Body of pancreas (tissue), 4 donors: Measurements from ENCODE around the gene TM7SF2. TPM values are rescaled to one million over a fixed set of nuclear protein-coding genes. Genes with fewer than 3 reads are reported as not detected.
A peak's percentile ranks its signal among the peaks of the same experiment; 100 is the strongest.

Experiments used
- ATAC-seq: fragments of 150-250 bp; one replicate; pipeline ENCODE4 v1.9.1; 2016
- DNase-seq, 4 donors: peaks; one replicate each; pipeline ENCODE4 v3.0.0-alpha.2; 2019
- H3K27ac ChIP-seq, 4 donors: fragments of 200-600 bp; sonication (generic); 1 replicate in 3 of 4; 2 replicates in 1 of 4; pipeline versions ENCODE4 v1.5.1 to v1.6.1; 2016 to 2019; ENCODE audit warnings: mild to moderate bottlenecking in 1 of 4, mixed read lengths in 1 of 4, moderate library complexity in 1 of 4
- H3K27me3 ChIP-seq, 2 donors: fragments of 200-600 bp; sonication (generic); one replicate each; pipeline ENCODE4 v1.6.0; 2016; ENCODE audit warnings: mild to moderate bottlenecking in 1 of 2
- H3K36me3 ChIP-seq, 2 donors: fragments of 200-600 bp; sonication (generic); replicated peaks in 1 of 2; 2 replicates each; pipeline ENCODE4 v1.5.1; 2016; ENCODE audit warnings: low read depth in 2 of 2; ENCODE audit not compliant: insufficient read depth in 1 of 2
- H3K4me1 ChIP-seq: fragments of 200-600 bp; sonication (generic); one replicate; pipeline ENCODE4 v1.6.0; 2016
- H3K4me3 ChIP-seq, 2 donors: fragments of 200-600 bp; sonication (generic); 1 replicate in 1 of 2; 2 replicates in 1 of 2; pipeline ENCODE4 v1.5.1; 2016 to 2019
- H3K9me3 ChIP-seq, 3 donors: fragments of 200-600 bp; sonication (generic); 1 replicate in 2 of 3; 2 replicates in 1 of 3; pipeline ENCODE4 v1.5.1; 2016
- POLR2A ChIP-seq, 3 donors: fragments of 450-650 bp; IDR thresholded peaks; one replicate each; pipeline ENCODE4 v1.6.1; 2016; ENCODE audit warnings: antibody characterized with exemption in 3 of 3, mild to moderate bottlenecking in 2 of 3
- WGBS, 2 donors: methylation state at CpG; one replicate each; pipeline ENCODE4 v1.1.5; 2017; 5-methylcytosine and 5-hydroxymethylcytosine counted together
- intact Hi-C: fragments of 100-400 bp; cut with DNase I; formaldehyde crosslinking; loops from one replicate; pipeline ENCODE4 v1.15.1; 2023
- total RNA-seq, 2 donors: library from RNA; depleted of rRNA; stranded (reverse); fragments of >200 nt; gene quantifications; one replicate each; pipeline ENCODE4 v1.1.0, GENCODE V29; 2016
- TF ChIP-seq, protein P1 (sequence below), 7 experiments: fragments of 450-650 bp in 4 of 7; fragments of 200-600 bp in 3 of 7; sonication (generic) in 3 of 7; IDR thresholded peaks; one replicate each; pipeline ENCODE4 v1.5.1; 2016 to 2019; ENCODE audit warnings: antibody characterized with exemption in 7 of 7

The TM7SF2 gene
- total RNA-seq, 2 donors from 2014 or later = 25.4 to 85.6 TPM

DNA sequence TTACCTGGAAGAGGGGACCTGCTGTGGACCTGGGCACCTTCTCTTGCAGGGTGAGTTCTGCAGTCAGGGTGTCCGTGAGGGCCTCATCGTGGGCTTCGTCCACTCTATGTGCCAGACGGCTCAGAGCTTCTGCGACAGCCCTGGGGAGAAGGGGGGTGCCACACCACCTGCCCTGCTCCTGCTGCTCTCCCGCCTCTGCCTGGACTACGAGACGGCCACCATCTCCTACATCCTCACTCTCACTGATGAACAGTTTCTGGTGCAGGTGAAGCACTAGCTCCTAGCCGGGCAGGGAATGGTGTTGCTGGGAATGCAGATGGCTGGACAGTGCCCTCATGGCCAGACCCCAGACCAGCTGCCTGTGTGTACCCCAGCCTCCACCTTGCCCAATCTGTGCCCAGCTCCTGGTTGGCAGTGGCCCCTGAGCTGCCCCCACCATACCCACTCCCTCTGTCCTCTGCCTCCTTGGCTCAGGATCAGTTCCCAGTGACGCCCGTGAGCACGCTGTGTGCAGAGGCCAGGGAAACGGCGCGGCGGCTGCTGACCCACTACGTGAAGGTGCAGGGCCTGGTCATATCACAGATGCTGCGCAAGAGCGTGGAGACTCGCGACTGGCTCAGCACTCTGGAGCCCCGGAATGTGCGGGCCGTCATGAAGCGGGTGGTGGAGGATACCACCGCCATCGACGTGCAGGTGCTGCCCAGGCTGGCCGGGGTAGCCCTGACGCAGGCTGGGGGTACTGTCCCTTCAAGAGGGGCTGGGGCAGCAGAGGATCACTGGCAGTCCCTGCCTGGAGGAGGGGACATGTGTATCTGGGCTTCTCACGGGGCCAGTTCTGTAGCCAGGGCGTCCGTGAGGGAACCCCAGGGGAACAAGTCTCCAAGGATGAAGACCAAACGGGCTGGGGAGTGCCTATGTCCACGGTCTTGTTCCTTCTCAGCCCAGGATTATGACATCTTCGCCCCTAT, 2.2 kb upstream of the TM7SF2 start:
- DNase-seq (peak in 1 of 4 donors; percentile 5), ATAC-seq (no peak)
- TF ChIP-seq, protein P1, sequence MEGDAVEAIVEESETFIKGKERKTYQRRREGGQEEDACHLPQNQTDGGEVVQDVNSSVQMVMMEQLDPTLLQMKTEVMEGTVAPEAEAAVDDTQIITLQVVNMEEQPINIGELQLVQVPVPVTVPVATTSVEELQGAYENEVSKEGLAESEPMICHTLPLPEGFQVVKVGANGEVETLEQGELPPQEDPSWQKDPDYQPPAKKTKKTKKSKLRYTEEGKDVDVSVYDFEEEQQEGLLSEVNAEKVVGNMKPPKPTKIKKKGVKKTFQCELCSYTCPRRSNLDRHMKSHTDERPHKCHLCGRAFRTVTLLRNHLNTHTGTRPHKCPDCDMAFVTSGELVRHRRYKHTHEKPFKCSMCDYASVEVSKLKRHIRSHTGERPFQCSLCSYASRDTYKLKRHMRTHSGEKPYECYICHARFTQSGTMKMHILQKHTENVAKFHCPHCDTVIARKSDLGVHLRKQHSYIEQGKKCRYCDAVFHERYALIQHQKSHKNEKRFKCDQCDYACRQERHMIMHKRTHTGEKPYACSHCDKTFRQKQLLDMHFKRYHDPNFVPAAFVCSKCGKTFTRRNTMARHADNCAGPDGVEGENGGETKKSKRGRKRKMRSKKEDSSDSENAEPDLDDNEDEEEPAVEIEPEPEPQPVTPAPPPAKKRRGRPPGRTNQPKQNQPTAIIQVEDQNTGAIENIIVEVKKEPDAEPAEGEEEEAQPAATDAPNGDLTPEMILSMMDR (IDR thresholded peaks at IDR 0.05) = no peak
- no peak for TF ChIP-seq POLR2A (IDR thresholded peaks at IDR 0.05)
- Histone ChIP-seq H3K9me3 (no peaks in the 10 kb centered on the region), H3K4me3 (no peak overlapping the region), H3K27me3 (no peaks in the 10 kb centered on the region), H3K36me3 (peaks cover 0 to 7% of the 10 kb centered on the region in 2 donors), H3K4me1 (peaks cover 54% of the 10 kb centered on the region), H3K27ac (no peak overlapping the region)
- intact Hi-C loops = no loop called here
- 83 to 84% methylated on average over 20 to 33 of the region's 36 CpGs for WGBS, 2 donors

DNA sequence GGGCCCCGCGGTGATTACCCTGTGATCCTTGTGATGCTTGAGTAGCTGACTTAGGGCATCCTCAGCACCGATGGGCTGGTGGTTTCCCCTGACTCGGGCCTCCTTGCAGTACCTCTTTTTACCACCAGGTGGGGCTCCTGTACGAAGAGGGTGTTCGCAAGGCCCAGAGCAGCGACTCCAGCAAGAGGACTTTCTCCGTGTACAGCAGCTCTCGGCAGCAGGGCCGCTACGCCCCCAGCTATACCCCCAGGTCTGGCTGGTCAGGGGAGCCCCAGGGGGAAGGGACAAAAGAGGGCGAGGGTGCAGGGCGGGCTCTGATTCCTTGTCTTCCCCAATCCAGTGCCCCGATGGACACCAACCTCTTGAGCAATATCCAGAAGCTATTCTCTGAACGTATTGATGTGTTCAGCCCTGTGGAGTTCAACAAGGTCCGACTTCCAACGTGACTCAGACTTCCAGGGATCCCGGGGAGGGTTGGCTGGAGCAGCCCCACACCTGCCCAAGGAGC, 1.3 kb upstream of the TM7SF2 start:
- DNase-seq = peak; percentile 88 to 94 (median 90)
- H3K4me1 ChIP-seq = peaks cover 54% of the 10 kb centered on the region
- peak overlapping the region in 3 of 4 donors; percentile 42 to 93 (median 83) for H3K27ac ChIP-seq
- H3K36me3 ChIP-seq = peaks cover 0 to 7% of the 10 kb centered on the region in 2 donors
- ATAC-seq = peak; percentile 37
- intact Hi-C loops = no loop called here
- no peaks in the 10 kb centered on the region for H3K27me3 ChIP-seq
- 6 to 8% methylated on average over 17 to 18 of the region's 18 CpGs for WGBS, 2 donors
- no peaks in the 10 kb centered on the region for H3K9me3 ChIP-seq
- no peak overlapping the region for H3K4me3 ChIP-seq
- no peak for TF ChIP-seq POLR2A (IDR thresholded peaks at IDR 0.05)
- TF ChIP-seq, protein P1 (IDR thresholded peaks at IDR 0.05) = peak; percentile 94 to 99 (median 96)

DNA sequence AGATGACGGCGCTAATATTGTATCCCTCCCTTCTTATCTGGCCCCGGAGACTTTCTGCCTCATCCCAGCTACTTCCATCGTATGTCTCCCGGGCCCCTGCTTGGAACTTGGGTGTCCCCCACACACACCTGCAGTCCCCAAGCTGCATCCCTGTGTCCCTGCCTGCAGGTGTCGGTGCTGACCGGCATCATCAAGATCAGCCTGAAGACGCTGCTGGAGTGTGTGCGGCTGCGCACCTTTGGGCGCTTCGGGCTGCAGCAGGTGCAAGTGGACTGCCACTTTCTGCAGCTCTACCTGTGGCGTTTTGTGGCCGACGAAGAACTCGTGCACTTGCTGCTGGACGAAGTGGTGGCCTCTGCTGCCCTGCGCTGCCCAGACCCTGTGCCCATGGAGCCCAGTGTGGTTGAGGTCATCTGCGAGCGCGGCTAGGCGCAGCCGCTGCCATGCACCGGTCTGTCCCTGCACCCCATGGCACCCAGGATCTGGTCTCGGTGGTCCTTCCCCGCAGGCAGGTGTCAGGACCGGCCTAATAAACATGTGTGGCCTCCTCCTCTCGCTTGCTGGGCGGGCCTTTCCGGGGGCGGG, 421 bp upstream of the TM7SF2 start:
- ATAC-seq (no peak), DNase-seq (peak in 1 of 4 donors; percentile 24)
- Histone ChIP-seq H3K9me3 (no peaks in the 10 kb centered on the region), H3K36me3 (peaks cover 0 to 7% of the 10 kb centered on the region in 2 donors), H3K27me3 (no peaks in the 10 kb centered on the region), H3K4me3 (no peak overlapping the region), H3K27ac (peak overlapping the region in 3 of 4 donors; percentile 83 to 93 (median 92)), H3K4me1 (peaks cover 59% of the 10 kb centered on the region)
- no peak for TF ChIP-seq POLR2A (IDR thresholded peaks at IDR 0.05)
- TF ChIP-seq, protein P1 (IDR thresholded peaks at IDR 0.05) = no peak
- intact Hi-C loops = no loop called here
- WGBS, 2 donors = 51 to 57% methylated on average over 31 of the region's 31 CpGs

DNA sequence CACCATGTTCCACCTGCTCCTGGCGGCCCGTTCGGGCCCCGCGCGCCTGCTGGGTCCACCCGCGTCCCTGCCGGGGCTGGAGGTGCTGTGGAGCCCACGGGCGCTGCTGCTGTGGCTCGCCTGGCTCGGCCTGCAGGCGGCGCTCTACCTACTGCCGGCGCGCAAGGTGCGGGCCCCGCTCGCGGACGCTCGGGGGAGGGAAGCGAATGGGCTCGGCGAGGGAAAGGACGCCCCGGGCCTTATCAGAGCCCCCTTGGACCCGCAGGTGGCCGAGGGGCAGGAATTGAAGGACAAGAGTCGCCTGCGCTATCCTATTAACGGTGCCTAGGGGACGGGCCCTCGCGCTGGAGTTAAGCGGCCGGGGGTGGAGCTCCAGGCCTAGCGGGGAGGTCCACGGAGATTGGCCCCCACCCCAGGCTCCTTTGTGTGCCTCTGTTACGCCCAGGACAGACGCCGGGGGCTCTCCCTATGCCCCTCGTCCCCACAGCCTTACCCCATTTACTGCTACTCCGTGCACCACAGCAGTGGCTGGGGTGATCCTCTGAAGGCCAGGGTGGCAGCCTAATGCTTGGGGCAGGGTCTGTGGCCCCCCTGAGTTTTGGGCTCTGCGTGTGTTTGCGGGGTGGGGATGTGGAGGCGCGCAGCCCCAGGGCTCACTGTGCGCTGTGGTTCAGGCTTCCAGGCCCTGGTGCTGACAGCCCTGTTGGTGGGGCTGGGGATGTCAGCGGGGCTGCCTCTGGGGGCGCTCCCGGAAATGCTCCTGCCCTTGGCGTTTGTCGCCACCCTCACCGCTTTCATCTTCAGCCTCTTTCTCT, 1.1 kb downstream of the TM7SF2 start:
- WGBS, 2 donors = 1 to 5% methylated on average over 12 to 44 of the region's 57 CpGs
- DNase-seq = peak; percentile 69 to 76 (median 72)
- H3K4me3 ChIP-seq = peak overlapping the region; percentile 20 to 66
- intact Hi-C loops = no loop called here
- H3K27ac ChIP-seq = peak overlapping the region; percentile 70 to 93 (median 88)
- H3K4me1 ChIP-seq = peaks cover 66% of the 10 kb centered on the region
- peak; percentile 43 for ATAC-seq
- peaks cover 0 to 4% of the 10 kb centered on the region in 2 donors for H3K36me3 ChIP-seq
- no peaks in the 10 kb centered on the region for H3K27me3 ChIP-seq
- TF ChIP-seq, protein P1 (IDR thresholded peaks at IDR 0.05) = peak; percentile 72 to 97 (median 86)
- peak in 2 of 3 donors; percentile 17 to 37 for TF ChIP-seq POLR2A (IDR thresholded peaks at IDR 0.05)
- no peaks in the 10 kb centered on the region for H3K9me3 ChIP-seq
